ENCODE results near the gene SETSIP.
"Not testable (repeated sequence)": the region's sequence is repeated elsewhere in the genome, so short reads cannot be mapped to it uniquely, and the experiment has no call there.

SETSIP gene

DNA sequence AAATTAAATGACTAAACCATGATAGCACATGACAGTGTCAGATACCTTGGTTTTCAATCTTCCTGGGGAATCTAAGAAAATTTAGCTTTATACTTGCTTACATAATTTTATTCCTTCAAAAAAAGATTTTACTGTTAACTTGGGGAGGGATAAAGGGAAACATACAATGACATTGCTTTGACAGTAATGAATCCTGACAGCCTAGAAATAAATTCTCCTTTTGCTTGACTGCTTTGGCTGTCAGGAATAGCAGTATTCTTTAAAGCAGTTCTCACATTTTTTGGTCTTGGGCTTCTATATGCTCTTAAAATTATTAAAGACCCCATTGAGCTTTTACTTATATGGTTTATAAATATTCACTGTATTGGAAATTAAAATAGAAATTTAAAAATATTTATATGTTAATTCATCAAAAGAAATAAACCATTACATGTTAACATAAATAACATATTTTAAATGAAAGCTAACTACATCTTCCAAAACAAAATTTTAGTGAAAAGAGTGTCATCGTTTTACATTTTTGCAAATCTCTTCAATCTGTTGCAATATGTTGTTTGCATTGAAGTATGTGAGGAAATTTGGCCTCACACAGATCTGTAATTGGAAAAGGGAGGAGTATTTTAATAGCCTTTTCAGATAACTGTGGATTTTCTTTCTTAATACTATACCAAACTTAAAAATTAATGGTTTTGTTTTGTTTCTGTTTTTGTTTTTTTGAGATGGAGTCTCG lies 29.3 kb downstream of the SETSIP start:
- DNase-seq, result no peak

- no peak for DNase-seq
Observed at GRCh38 chr1:92043621-92044020, 31.6 kb downstream of the SETSIP start.

DNA sequence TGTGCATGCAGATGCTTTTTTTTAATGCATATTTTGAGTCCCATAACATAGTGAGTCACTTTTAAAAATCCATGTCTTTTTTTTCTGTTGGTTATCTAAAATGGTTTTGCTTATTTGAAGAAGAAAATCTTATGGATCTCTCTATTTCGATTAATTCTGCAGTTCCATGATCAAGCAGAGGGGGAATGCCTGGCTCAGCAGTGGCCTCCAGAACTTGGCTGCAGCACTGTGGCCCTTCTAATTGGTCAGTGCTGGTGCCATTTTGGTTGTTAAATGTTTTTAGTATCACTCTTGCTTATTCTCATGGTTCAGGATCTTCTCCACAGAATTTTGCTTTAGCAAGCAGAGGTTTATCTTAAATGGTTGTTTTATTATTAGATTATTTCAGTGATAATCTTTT lies 34.2 kb downstream of the SETSIP start:
- no peak for DNase-seq

DNA sequence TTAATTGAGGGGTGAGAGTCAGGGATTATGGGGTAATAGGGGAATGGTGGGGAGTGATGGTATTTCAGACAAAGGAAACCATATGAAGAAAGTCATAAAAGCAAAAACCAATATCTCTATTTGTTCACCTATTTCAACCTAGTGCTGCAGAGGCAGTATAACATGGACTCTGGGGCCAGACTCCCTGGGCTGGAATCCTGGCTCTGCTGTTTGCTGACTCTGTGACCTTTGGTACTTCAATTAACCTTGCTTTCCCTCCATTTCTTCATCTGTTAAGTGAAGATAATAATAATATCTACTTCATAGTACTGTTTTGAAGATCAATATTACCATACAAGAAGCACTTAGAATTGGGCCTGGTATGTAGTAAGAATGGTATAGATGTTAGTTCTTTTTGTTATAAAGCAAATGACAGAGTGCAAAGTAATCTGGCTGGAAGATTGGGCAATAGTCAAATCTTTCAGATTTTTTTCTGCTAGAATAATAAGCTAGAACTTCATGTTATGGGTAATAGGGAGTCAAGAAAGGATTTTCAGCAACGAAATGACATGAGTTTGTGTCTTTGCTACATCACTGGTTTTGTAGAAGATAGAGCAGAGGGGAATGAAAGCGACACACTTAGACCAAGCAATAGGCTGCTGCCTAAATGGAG lies 36.4 kb downstream of the SETSIP start:
- DNase-seq, result no peak

DNA sequence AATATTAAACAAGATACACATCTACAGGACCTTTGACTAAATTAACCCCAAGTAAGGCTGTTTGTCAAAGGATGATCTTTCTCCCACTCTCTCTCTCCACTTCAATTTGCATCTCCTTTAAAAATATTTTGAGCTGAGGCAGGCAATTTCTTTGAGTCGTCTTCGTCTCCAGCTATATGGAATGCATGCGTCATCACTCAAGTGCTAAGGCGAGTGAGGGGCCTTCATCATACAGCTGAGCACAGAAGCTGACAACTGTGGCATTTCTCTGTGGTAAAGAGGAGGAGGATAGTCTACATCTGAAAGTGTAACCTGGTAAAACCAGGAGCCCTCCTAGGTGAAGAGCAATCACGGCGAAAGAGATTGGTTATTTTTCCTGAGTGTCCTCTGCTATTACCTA lies 37.8 kb downstream of the SETSIP start:
- DNase-seq, result no peak

GRCh38 chr1:92031281-92032110 lies 43.7 kb downstream of the SETSIP start:
- DNase-seq, result no peak

GRCh38 chr1:92030656-92031107 lies 44.5 kb downstream of the SETSIP start:
- peak; percentile 8 for DNase-seq

- no peak for DNase-seq
Observed at GRCh38 chr1:92029241-92029922, 45.8 kb downstream of the SETSIP start.

- no peak for DNase-seq
Observed at GRCh38 chr1:92026806-92027205, 48.4 kb downstream of the SETSIP start.

DNA sequence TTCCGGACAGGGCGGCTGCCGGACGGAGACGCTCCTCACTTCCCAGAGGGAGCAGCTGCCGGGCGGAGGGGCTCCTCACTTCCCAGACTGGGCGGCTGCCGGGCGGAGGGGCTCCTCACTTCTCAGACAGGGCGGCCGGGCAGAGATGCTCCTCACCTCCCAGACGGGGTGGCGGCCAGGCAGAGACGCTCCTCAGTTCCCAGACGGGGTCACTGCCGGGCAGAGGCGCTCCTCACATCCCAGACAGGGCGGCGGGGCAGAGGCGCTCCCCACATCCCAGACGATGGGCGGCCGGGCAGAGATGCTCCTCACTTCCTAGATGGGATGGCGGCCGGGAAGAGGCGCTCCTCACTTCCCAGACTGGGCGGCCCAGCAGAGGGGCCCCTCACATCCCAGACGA lies 49.2 kb downstream of the SETSIP start:
- DNase-seq, result not testable (repeated sequence)

Measured in stimulated activated CD4-positive, alpha-beta T cell treated with anti-CD3 and anti-CD28 coated beads, Interleukin-1b, Interleukin-23, amount 100 ng/mL, for 48 hours (primary cell).